GM10266 (cell line): ENCODE data around the gene SMIM36.
"Not testable (repeated sequence)": the region's sequence is repeated elsewhere in the genome, so short reads cannot be mapped to it uniquely, and the experiment has no call there.

Experiments used
- DNase-seq: peaks from one replicate; pipeline ENCODE4 v3.0.0; 2012; ENCODE audit errors: extremely low spot score
- CTCF ChIP-seq: IDR thresholded peaks from 2 replicates; pipeline ENCODE4 v1.5.1; 2012; ENCODE audit warnings: mild to moderate bottlenecking, low read depth; ENCODE audit not compliant: control insufficient read depth, insufficient read depth; ENCODE audit errors: missing control alignments

The SMIM36 gene

DNA sequence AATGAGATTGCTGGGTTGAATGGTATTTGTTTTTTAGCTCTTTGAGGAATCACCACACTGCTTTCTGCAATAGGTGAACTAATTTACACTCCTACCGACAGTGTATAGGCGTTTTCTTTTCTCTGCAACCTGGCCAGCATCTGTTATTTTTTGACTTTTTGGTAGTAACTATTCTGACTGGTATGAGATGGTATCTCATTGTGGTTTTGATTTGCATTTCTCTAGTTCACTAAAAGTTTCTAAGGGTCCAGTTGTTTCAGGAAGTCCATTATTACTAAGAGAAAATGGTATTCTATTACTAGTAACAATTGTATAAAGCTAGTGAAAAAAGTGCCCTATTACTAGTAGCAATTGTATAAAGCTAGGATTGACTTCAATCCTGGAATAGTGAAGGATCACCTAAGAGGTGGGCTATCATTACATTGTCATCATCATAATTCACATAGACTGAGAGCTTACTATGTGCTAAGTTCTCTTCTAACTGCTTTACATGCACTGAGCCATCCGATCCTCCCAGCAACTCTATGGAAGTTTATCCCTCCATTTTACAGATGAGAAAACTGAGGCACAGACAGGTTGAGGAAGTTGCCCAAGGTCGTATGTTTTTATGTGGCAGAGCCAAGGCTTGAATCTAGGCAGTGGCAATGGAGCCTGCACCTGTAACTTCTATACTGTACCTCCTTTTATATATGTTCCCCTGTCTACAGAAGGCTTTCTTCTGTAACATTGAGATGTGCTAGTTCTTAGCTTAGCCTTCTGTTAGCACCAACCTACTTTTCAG lies 13.4 kb upstream of the SMIM36 start:
- no peak for DNase-seq

GRCh38 chr17:55523032-55523431 lies 11.8 kb upstream of the SMIM36 start:
- not testable (repeated sequence) for DNase-seq

More for the DNA sequence above, 13.4 kb upstream of the SMIM36 start:
- no peak for TF ChIP-seq CTCF

DNA sequence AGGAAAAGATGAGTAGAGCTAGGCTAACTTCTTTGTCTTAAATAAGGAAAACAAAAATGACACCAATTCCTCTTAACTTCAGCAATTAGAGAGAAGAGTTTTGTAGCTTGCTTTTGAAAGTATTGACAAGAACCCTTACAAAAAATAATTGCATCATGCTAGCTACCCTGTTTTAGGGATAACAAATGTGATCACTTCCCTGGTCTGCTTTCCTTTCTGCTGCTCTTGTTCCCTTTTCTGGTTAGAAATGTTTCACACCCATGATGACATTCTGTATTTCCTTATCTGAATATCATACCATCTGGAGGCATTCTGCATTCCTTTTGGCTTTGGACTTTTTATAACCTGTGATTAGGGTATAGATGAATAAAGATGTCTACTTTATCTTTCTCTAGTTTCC lies 9.9 kb upstream of the SMIM36 start:
- DNase-seq: no peak

DNA sequence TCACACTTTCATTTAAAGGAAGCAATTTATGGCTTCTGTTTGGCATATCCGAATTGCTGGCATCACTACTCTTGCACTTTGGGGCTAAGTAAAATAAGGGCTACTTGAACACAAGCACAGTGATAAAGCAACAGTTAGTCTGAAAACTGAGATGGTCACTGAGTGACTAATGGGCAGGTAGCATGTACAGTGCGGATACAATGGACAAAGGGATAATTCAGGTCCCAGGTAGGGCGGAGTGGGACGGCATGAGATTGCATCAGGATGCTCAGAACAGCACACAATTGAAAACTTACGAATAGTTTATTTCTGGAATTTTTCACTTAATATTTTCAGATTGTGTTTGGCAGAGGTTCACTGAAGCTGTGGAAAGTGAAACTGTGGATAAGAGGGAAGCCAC lies 9.2 kb upstream of the SMIM36 start:
- DNase-seq: no peak
- no peak for TF ChIP-seq CTCF

More for the DNA sequence above, 9.9 kb upstream of the SMIM36 start:
- TF ChIP-seq CTCF: no peak

- DNase-seq: no peak
- TF ChIP-seq CTCF: no peak
Measured at GRCh38 chr17:55518510-55518909, 7.3 kb upstream of the SMIM36 start.

DNA sequence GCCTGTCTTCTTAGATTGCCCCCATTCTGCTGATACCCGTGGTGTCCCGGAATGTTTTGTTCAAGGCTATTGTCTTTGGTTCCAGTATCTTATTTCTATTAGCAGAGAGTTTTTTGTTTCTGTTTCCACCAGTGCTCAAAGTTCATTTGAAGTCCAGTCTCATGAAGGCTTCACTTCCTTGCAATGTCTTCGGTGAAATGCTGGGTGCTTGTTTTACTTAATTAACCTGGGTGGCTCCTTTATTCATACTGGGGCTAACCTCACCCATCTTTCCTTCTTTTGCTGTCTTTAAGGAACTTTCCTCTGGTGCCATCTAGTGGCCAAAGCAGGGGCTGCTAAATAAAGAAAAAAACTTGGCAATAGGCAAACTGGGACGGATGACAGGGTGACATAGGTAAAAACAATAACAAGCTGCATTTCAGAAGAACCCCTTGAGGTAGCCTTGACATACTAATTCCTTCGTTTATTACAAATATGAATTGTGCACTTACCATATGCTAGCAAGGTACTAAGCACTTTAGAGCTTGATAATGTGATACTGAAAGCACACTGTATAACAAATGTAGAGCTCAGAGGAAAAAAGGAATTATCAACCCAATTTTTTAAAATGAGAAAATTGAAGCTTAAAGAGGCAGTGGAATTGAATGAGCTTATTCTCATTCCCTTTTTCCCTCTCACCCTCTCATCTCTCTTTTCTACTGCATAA lies 2.8 kb upstream of the SMIM36 start:
- peak; percentile 88 for TF ChIP-seq CTCF

DNA sequence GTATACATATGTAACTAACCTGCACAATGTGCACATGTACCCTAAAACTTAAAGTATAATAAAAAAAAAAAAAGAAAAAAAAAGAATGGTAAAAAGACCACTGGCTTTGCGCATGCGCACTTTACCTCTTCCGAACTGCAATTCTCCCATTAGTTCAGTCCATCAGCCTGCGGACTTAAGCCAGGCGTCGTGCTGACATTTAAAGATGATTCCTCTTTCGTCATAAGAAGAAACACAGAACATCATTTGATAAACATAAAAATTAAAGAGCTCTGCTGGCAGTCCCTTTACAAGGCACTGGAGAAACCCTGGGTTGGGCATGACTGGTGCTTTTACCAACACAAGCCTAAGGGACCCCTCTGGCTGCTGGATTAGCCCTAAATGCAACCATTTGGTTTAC lies 3.6 kb downstream of the SMIM36 start:
- not testable (repeated sequence) for DNase-seq

More for the DNA sequence above, 2.8 kb upstream of the SMIM36 start:
- peak; percentile 60 for DNase-seq

- DNase-seq: not testable (repeated sequence)
Measured at GRCh38 chr17:55501626-55502025, 9.6 kb downstream of the SMIM36 start.
